ENCODE results near the gene SERGEF. TPM values are rescaled to one million over a fixed set of nuclear protein-coding genes. Genes with fewer than 3 reads are reported as not detected.

SERGEF gene
- total and polyA plus RNA-seq, 12 donors = 14.8 to 105 (median 19.9) TPM

DNA sequence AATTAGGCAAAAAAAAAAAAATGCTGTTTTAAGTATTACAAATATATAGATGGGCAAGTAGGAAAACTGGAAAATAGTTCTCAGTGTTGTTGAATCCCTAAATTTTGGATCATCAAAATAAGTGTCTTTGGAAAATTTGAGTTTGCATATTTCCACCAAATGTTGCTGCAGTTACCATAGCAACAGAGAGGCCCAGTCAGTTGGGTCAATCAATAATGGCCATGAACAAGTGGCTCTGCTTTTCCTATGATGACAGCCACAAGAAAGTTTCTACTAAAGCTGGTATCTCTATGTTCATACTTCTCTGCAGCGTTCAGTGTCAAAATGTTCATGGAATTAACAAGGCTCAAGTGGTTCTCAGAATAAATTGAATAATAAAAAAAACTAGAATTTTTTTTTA, 79.1 kb downstream of the SERGEF start:
- intact Hi-C loops (cut with DNase I) = no loop called here
- no peak for ATAC-seq
- H3K4me3 ChIP-seq = no peak overlapping the region
- H3K27ac ChIP-seq = no peak overlapping the region
- 87 to 89% methylated on average over 1 of the region's 1 CpG for WGBS, 2 donors
- H3K9me3 ChIP-seq = peaks cover 0 to 7% (median 0%) of the 10 kb centered on the region in 11 donors
- H3K36me3 ChIP-seq = no peaks in the 10 kb centered on the region
- TF ChIP-seq, protein P1, sequence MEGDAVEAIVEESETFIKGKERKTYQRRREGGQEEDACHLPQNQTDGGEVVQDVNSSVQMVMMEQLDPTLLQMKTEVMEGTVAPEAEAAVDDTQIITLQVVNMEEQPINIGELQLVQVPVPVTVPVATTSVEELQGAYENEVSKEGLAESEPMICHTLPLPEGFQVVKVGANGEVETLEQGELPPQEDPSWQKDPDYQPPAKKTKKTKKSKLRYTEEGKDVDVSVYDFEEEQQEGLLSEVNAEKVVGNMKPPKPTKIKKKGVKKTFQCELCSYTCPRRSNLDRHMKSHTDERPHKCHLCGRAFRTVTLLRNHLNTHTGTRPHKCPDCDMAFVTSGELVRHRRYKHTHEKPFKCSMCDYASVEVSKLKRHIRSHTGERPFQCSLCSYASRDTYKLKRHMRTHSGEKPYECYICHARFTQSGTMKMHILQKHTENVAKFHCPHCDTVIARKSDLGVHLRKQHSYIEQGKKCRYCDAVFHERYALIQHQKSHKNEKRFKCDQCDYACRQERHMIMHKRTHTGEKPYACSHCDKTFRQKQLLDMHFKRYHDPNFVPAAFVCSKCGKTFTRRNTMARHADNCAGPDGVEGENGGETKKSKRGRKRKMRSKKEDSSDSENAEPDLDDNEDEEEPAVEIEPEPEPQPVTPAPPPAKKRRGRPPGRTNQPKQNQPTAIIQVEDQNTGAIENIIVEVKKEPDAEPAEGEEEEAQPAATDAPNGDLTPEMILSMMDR (IDR thresholded peaks at IDR 0.05) = no peak
- H3K27me3 ChIP-seq = no peaks in the 10 kb centered on the region
- no peak for DNase-seq
- no peaks in the 10 kb centered on the region for H3K4me1 ChIP-seq

DNA sequence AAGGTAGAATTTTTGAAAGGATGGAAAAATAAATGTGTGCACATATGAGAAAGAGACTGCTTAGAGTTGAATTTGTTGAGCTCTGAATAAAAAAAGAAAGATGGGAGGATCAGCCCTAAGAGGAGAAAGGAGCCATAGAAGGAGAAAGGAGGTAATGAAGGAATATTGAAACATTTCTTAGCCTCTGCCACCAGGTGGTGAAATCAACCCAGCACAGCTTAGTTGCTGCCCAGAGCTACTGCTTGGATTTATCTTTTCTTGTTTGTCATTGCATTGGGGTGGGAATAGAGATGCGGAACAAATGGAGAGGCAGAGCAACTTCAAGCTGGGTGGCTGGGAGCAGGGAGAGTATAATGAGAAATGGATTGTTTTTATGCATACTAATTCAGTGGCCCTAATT, 80.4 kb downstream of the SERGEF start:
- Histone ChIP-seq H3K4me3 (no peak overlapping the region), H3K9me3 (peaks cover 0 to 7% (median 0%) of the 10 kb centered on the region in 11 donors), H3K27ac (no peak overlapping the region), H3K27me3 (no peaks in the 10 kb centered on the region), H3K36me3 (no peaks in the 10 kb centered on the region), H3K4me1 (peaks cover 0 to 6% (median 0%) of the 10 kb centered on the region in 9 donors)
- TF ChIP-seq, protein P1 (IDR thresholded peaks at IDR 0.05) = no peak
- intact Hi-C loops (cut with DNase I) = no loop called here
- no peak for DNase-seq
- ATAC-seq = no peak
- WGBS, 2 donors = 99 to 100% methylated on average over 1 of the region's 1 CpG

DNA sequence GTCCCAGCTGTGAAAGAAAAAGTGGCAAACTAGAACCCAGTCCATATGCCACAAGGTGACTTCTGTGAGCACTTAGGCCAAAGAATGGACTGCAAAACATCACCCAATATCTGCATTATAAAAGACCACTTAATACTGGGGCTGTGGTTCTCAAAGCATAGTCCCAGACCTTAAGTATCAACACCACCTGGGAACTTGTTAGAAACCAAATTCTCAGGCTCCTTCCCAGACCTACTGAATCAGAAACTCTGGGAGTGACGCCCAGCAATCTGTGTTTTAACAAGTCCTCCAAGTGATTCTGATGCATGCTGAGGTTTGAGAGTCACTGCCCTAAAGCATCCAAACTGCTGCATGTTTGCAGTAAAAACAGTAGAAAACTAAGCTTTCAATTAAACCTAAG, 81.3 kb downstream of the SERGEF start:
- Histone ChIP-seq H3K27me3 (no peaks in the 10 kb centered on the region), H3K9me3 (peaks cover 0 to 7% (median 0%) of the 10 kb centered on the region in 11 donors), H3K27ac (no peak overlapping the region), H3K4me1 (peaks cover 0 to 6% (median 0%) of the 10 kb centered on the region in 9 donors), H3K36me3 (no peaks in the 10 kb centered on the region), H3K4me3 (no peak overlapping the region)
- ATAC-seq (no peak), DNase-seq (no peak)
- intact Hi-C loops (cut with DNase I) = no loop called here
- WGBS, 2 donors = 98 to 100% methylated on average over 1 of the region's 1 CpG
- TF ChIP-seq, protein P1 (IDR thresholded peaks at IDR 0.05) = no peak

DNA sequence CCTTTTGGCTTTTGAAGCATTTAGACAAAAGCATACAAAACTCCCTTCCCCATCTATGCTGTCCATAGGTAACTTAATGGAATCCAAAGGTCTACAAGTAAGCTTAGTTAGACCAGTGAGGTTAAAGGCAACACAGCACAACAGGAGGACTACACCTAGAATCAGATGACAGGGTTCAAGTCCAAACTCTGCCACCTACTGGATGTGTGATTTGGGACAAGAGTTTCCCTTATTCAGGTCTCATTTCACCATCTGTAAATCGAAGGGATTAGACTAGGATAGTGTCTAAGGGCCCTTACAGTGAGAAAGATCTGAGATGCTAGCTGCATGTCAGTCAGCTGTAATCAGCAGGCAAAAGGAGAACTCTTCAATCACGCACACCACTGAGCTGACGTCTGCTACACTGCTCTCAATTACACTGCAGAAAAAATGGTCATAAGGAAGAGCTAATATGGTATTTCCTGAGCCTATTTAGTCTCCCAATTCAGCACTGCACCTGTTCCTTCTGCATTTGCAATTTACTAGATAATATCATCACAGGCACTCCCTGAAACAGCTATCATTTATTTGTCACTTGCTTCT, 82.2 kb downstream of the SERGEF start:
- intact Hi-C loops (cut with DNase I) = no loop called here
- ATAC-seq (no peak), DNase-seq (no peak)
- Histone ChIP-seq H3K4me1 (peaks cover 0 to 6% (median 0%) of the 10 kb centered on the region in 9 donors), H3K27me3 (no peaks in the 10 kb centered on the region), H3K9me3 (peaks cover 0 to 7% (median 0%) of the 10 kb centered on the region in 11 donors), H3K36me3 (no peaks in the 10 kb centered on the region), H3K4me3 (no peak overlapping the region), H3K27ac (no peak overlapping the region)
- TF ChIP-seq, protein P1 (IDR thresholded peaks at IDR 0.05) = no peak
- WGBS, 2 donors = 88 to 91% methylated on average over 3 of the region's 3 CpGs

Measured in heart right ventricle (tissue), 16 donors.